Bronchial smooth muscle cell (primary cell): ENCODE results near the gene DPP10. TPM values are rescaled to one million over a fixed set of nuclear protein-coding genes. Genes with fewer than 3 reads are reported as not detected.

Source experiments
- total RNA-seq: library from RNA; depleted of rRNA; stranded (reverse); fragments of >200 nt; gene quantifications from 2 replicates; pipeline ENCODE4 v1.2.1, GENCODE V29; 2014

Gene DPP10
- not detected in 2 replicates for total RNA-seq

DNA sequence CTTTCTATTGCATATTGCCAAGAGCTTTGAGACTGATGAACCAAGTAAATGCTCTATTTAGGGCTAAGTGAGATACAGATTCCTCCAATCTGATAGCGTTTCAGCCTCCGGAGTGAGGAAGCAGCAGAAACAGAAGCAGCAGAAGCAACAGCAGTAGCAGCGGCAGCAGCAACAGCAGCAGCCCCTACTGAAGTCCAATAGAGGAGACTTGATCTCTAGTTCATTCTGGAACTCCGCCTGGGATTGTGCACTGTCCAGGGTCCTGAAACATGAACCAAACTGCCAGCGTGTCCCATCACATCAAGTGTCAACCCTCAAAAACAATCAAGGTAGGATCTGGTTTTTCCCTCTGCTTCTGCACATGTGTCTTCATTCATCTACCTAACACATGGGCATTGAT is at the start of gene DPP10:
Gene DPP10, plus strand, starts transcription at position 132 of the 400 bp plus-strand sequence.

